ENCODE data around the gene ARL14EP.

ARL14EP gene

DNA sequence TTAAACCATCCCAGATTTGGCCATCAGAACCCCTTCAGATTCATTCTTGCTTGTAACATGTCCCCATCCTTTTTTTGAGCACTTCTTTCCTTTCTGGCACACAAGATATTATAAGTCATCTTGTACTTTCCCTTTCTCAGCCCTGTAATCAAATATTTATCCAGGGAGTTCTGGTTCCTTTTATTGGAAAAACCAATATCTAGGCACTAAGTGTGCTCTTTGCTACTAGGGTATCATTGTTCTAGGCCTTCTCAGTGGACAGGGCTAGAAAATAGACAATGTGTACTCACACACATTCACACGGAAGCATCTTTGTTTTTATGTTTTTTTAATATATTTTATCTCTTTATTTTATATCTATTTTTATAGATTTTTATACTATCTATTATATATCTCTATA lies 47.3 kb downstream of the ARL14EP start:
- H3K4me3 ChIP-seq (ENCODE audit: low read depth, low read length): no peak overlapping the region
- TF ChIP-seq, protein P1, sequence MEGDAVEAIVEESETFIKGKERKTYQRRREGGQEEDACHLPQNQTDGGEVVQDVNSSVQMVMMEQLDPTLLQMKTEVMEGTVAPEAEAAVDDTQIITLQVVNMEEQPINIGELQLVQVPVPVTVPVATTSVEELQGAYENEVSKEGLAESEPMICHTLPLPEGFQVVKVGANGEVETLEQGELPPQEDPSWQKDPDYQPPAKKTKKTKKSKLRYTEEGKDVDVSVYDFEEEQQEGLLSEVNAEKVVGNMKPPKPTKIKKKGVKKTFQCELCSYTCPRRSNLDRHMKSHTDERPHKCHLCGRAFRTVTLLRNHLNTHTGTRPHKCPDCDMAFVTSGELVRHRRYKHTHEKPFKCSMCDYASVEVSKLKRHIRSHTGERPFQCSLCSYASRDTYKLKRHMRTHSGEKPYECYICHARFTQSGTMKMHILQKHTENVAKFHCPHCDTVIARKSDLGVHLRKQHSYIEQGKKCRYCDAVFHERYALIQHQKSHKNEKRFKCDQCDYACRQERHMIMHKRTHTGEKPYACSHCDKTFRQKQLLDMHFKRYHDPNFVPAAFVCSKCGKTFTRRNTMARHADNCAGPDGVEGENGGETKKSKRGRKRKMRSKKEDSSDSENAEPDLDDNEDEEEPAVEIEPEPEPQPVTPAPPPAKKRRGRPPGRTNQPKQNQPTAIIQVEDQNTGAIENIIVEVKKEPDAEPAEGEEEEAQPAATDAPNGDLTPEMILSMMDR (IDR thresholded peaks at IDR 0.05; ENCODE audit: low read depth, low read length): no peak

- TF ChIP-seq, protein P1 (IDR thresholded peaks at IDR 0.05; ENCODE audit: low read depth, low read length): no peak
- no peak overlapping the region for H3K4me3 ChIP-seq (ENCODE audit: low read depth, low read length)
Observed at GRCh38 chr11:30377347-30377746, 54.4 kb downstream of the ARL14EP start.

DNA sequence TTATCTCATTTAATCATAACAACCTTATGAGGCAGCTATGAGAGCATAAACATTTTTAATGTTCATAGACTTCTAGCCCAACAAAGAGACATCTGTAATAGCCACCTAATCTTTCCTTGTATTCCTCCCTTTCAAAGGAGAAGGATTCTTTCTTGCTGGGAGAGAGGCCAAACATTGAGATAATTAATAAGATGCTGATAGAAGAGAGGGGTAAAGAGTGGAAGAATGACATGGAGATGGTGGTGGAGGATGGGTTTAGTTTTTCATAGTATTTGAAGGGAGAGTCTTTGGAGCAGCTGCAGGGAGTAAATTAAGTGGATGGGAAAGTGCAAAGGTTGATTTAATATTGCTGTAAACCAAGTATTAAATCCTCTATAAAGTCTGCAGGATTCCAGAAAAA lies 57.9 kb downstream of the ARL14EP start:
- TF ChIP-seq, protein P1 (IDR thresholded peaks at IDR 0.05; ENCODE audit: low read depth, low read length): no peak
- no peak overlapping the region for H3K4me3 ChIP-seq (ENCODE audit: low read depth, low read length)

GRCh38 chr11:30381879-30382278 lies 59.0 kb downstream of the ARL14EP start:
- TF ChIP-seq, protein P1 (IDR thresholded peaks at IDR 0.05; ENCODE audit: low read depth, low read length): no peak

More at GRCh38 chr11:30381879-30382278, 59.0 kb downstream of the ARL14EP start:
- H3K4me3 ChIP-seq (ENCODE audit: low read depth, low read length): no peak overlapping the region
